ENCODE data around the gene SNX20. TPM values are rescaled to one million over a fixed set of nuclear protein-coding genes. Genes with fewer than 3 reads are reported as not detected.

SNX20 gene
- total RNA-seq, 2 experiments from 2014 or later: 70.6 to 76.3 TPM

- Mint-ChIP-seq H3K9me3 (peaks cover 5% of the 10 kb centered on the region), H3K27me3 (peaks cover 2% of the 10 kb centered on the region), H3K4me1 (peaks cover 2% of the 10 kb centered on the region), H3K27ac (no peak overlapping the region), H3K4me3 (no peak overlapping the region), H3K36me3 (peaks cover 2% of the 10 kb centered on the region)
- POLR2A ChIA-PET: interaction anchor here (1.0 kb wide), 1 partner anchor 13 kb away, joined by 4 read pairs; no protein-coding TSS in a partner anchor
- ATAC-seq (ENCODE audit: low read depth): no peak
- DNase-seq: no peak
These were observed 27.2 kb downstream of the SNX20 start for GRCh38 chr16:50653633-50654519.

- peaks cover 5% of the 10 kb centered on the region for H3K9me3 Mint-ChIP-seq
- POLR2A ChIA-PET: no interaction called here
- H3K27ac Mint-ChIP-seq: no peak overlapping the region
- peaks cover 2% of the 10 kb centered on the region for H3K36me3 Mint-ChIP-seq
- H3K27me3 Mint-ChIP-seq: peaks cover 2% of the 10 kb centered on the region
- peaks cover 2% of the 10 kb centered on the region for H3K4me1 Mint-ChIP-seq
- H3K4me3 Mint-ChIP-seq: no peak overlapping the region
- ATAC-seq (ENCODE audit: low read depth): no peak
- no peak for DNase-seq
These were observed 28.2 kb downstream of the SNX20 start for GRCh38 chr16:50652836-50653425.

- POLR2A ChIA-PET: no interaction called here
- Mint-ChIP-seq H3K4me1 (peaks cover 2% of the 10 kb centered on the region), H3K36me3 (peaks cover 2% of the 10 kb centered on the region), H3K9me3 (peaks cover 5% of the 10 kb centered on the region), H3K27me3 (peaks cover 2% of the 10 kb centered on the region), H3K4me3 (no peak overlapping the region), H3K27ac (no peak overlapping the region)
- ATAC-seq (ENCODE audit: low read depth) (no peak), DNase-seq (no peak)
These were observed 29.2 kb downstream of the SNX20 start for GRCh38 chr16:50651835-50652438.

GRCh38 chr16:50646345-50646744 lies 34.8 kb downstream of the SNX20 start:
- no peaks in the 10 kb centered on the region for H3K36me3 Mint-ChIP-seq
- no peaks in the 10 kb centered on the region for H3K9me3 Mint-ChIP-seq
- DNase-seq (no peak), ATAC-seq (ENCODE audit: low read depth) (no peak)
- no peak overlapping the region for H3K4me3 Mint-ChIP-seq
- H3K27ac Mint-ChIP-seq: no peak overlapping the region
- POLR2A ChIA-PET: no interaction called here
- H3K27me3 Mint-ChIP-seq: no peaks in the 10 kb centered on the region
- peaks cover 7% of the 10 kb centered on the region for H3K4me1 Mint-ChIP-seq

- ATAC-seq (ENCODE audit: low read depth): no peak
- POLR2A ChIA-PET: no interaction called here
These were observed 35.4 kb downstream of the SNX20 start for GRCh38 chr16:50645563-50646220.

GRCh38 chr16:50644729-50645128 lies 36.4 kb downstream of the SNX20 start:
- no peak overlapping the region for H3K4me3 Mint-ChIP-seq
- no peak for DNase-seq
- peaks cover 5% of the 10 kb centered on the region for H3K4me1 Mint-ChIP-seq
- peak; percentile 66 for ATAC-seq (ENCODE audit: low read depth)
- POLR2A ChIA-PET: no interaction called here
- H3K9me3 Mint-ChIP-seq: no peaks in the 10 kb centered on the region
- no peaks in the 10 kb centered on the region for H3K27me3 Mint-ChIP-seq
- no peak overlapping the region for H3K27ac Mint-ChIP-seq
- H3K36me3 Mint-ChIP-seq: no peaks in the 10 kb centered on the region

More at GRCh38 chr16:50645563-50646220, 35.4 kb downstream of the SNX20 start:
- H3K27me3 Mint-ChIP-seq: no peaks in the 10 kb centered on the region
- H3K4me1 Mint-ChIP-seq: peaks cover 7% of the 10 kb centered on the region
- H3K27ac Mint-ChIP-seq: no peak overlapping the region
- DNase-seq: no peak
- no peak overlapping the region for H3K4me3 Mint-ChIP-seq
- no peaks in the 10 kb centered on the region for H3K9me3 Mint-ChIP-seq
- no peaks in the 10 kb centered on the region for H3K36me3 Mint-ChIP-seq

- no peaks in the 10 kb centered on the region for H3K27me3 Mint-ChIP-seq
- no peaks in the 10 kb centered on the region for H3K9me3 Mint-ChIP-seq
- POLR2A ChIA-PET: no interaction called here
- peaks cover 7% of the 10 kb centered on the region for H3K4me1 Mint-ChIP-seq
- no peak overlapping the region for H3K27ac Mint-ChIP-seq
- ATAC-seq (ENCODE audit: low read depth): no peak
- no peaks in the 10 kb centered on the region for H3K36me3 Mint-ChIP-seq
- no peak for DNase-seq
- H3K4me3 Mint-ChIP-seq: no peak overlapping the region
These were observed 36.9 kb downstream of the SNX20 start for GRCh38 chr16:50644245-50644644.

- Mint-ChIP-seq H3K4me1 (peaks cover 7% of the 10 kb centered on the region), H3K4me3 (no peak overlapping the region), H3K36me3 (no peaks in the 10 kb centered on the region), H3K9me3 (no peaks in the 10 kb centered on the region), H3K27me3 (no peaks in the 10 kb centered on the region), H3K27ac (no peak overlapping the region)
- no peak for DNase-seq
- POLR2A ChIA-PET: interaction anchor here (0.8 kb wide), 1 partner anchor 20 kb away, joined by 3 read pairs; no protein-coding TSS in a partner anchor
- ATAC-seq (ENCODE audit: low read depth): no peak
These were observed 37.9 kb downstream of the SNX20 start for GRCh38 chr16:50643192-50643591.

- H3K27me3 Mint-ChIP-seq: no peaks in the 10 kb centered on the region
- no peaks in the 10 kb centered on the region for H3K36me3 Mint-ChIP-seq
- H3K27ac Mint-ChIP-seq: no peak overlapping the region
- no peak for ATAC-seq (ENCODE audit: low read depth)
- no peak for DNase-seq
- peaks cover 7% of the 10 kb centered on the region for H3K4me1 Mint-ChIP-seq
- H3K9me3 Mint-ChIP-seq: no peaks in the 10 kb centered on the region
- H3K4me3 Mint-ChIP-seq: no peak overlapping the region
- POLR2A ChIA-PET: no interaction called here
These were observed 38.8 kb downstream of the SNX20 start for GRCh38 chr16:50642349-50642748.

GRCh38 chr16:50641818-50642187 lies 39.3 kb downstream of the SNX20 start:
- no peak for DNase-seq
- Mint-ChIP-seq H3K9me3 (no peaks in the 10 kb centered on the region), H3K27me3 (no peaks in the 10 kb centered on the region), H3K27ac (no peak overlapping the region), H3K4me1 (peaks cover 7% of the 10 kb centered on the region), H3K36me3 (no peaks in the 10 kb centered on the region), H3K4me3 (no peak overlapping the region)
- POLR2A ChIA-PET: no interaction called here
- ATAC-seq (ENCODE audit: low read depth): no peak

- H3K27me3 Mint-ChIP-seq: no peaks in the 10 kb centered on the region
- POLR2A ChIA-PET: no interaction called here
- ATAC-seq (ENCODE audit: low read depth) (no peak), DNase-seq (no peak)
- H3K36me3 Mint-ChIP-seq: no peaks in the 10 kb centered on the region
- peaks cover 7% of the 10 kb centered on the region for H3K4me1 Mint-ChIP-seq
- H3K4me3 Mint-ChIP-seq: no peak overlapping the region
- H3K27ac Mint-ChIP-seq: no peak overlapping the region
- no peaks in the 10 kb centered on the region for H3K9me3 Mint-ChIP-seq
These were observed 39.9 kb downstream of the SNX20 start for GRCh38 chr16:50640919-50641817.

GRCh38 chr16:50640391-50640790 lies 40.7 kb downstream of the SNX20 start:
- POLR2A ChIA-PET: no interaction called here
- no peaks in the 10 kb centered on the region for H3K9me3 Mint-ChIP-seq
- peaks cover 10% of the 10 kb centered on the region for H3K4me1 Mint-ChIP-seq
- DNase-seq (no peak), ATAC-seq (ENCODE audit: low read depth) (no peak)
- no peaks in the 10 kb centered on the region for H3K27me3 Mint-ChIP-seq
- no peaks in the 10 kb centered on the region for H3K36me3 Mint-ChIP-seq
- no peak overlapping the region for H3K4me3 Mint-ChIP-seq
- no peak overlapping the region for H3K27ac Mint-ChIP-seq
